Hematopoietic multipotent progenitor cell treated with erythropoietin and hydrocortisone succinate and interleukin-3 and kit ligand, for 17 days (in vitro differentiated cells): ENCODE measurements around the gene AGGF1.
"Not testable (repeated sequence)": the region's sequence is repeated elsewhere in the genome, so short reads cannot be mapped to it uniquely, and the experiment has no call there.

Source experiments
- DNase-seq: peaks from one replicate; pipeline ENCODE4 v3.0.0-alpha.2; 2015; ENCODE audit warnings: low spot score

The AGGF1 gene, protein sequence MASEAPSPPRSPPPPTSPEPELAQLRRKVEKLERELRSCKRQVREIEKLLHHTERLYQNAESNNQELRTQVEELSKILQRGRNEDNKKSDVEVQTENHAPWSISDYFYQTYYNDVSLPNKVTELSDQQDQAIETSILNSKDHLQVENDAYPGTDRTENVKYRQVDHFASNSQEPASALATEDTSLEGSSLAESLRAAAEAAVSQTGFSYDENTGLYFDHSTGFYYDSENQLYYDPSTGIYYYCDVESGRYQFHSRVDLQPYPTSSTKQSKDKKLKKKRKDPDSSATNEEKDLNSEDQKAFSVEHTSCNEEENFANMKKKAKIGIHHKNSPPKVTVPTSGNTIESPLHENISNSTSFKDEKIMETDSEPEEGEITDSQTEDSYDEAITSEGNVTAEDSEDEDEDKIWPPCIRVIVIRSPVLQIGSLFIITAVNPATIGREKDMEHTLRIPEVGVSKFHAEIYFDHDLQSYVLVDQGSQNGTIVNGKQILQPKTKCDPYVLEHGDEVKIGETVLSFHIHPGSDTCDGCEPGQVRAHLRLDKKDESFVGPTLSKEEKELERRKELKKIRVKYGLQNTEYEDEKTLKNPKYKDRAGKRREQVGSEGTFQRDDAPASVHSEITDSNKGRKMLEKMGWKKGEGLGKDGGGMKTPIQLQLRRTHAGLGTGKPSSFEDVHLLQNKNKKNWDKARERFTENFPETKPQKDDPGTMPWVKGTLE

GRCh38 chr5:77030097-77031071 lies at the start of gene AGGF1:
Gene AGGF1, plus strand, starts transcription at chr5:77030404. Its CDS starts 363 bp downstream, at chr5:77030767.
- DNase-seq, result peak; percentile 75

DNA sequence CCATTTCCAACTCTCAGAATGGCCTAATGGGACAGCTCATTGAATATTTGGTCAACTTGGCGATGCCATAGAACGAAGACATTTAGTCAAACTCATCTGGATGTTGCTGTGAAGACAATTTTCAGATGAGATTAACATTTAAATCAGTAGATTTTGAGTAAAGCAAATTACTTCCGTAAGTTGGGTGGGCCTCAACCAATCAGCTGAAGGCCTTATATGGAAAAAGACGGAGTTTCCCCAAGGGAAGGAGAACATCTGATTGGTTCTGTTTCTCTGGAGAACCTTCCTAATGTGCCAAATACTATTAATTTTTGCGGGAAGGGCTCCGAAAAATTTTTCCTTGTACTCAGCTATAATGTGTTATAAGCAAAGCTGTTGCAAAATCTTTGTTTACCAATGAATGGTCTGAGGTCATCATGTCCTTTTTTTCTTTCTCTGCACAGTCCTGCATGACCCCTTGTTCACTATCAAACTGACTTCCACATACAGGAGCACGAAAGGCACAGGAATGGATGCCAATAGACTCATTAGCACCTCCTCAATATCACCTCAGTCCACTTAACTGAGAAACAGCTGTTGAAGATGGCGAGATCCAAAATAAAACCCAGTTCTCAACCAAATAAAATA lies 49.6 kb upstream of the AGGF1 start:
- no peak for DNase-seq

- no peak for DNase-seq
Measured at GRCh38 chr5:76982450-76982849, 47.8 kb upstream of the AGGF1 start.

DNA sequence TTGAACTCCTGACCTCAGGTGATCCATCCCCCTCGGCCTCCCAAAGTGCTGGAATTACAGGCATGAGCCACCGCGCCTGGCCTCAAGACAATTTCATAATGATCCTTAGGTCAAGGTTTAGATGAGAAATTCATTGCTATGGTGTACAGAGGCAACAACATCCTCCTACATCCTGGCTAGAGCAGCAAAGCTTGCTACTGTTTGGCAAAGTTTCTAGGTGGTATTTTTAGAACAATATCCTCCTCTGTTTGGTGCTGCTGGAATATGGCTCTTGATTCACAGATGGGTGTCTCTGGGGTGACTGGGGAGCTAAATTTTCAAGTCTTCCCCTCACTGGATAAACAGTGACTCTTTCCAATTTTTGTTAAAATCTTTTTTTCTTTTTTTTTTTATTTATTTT lies 46.7 kb upstream of the AGGF1 start:
- no peak for DNase-seq

- DNase-seq, result no peak
Measured at GRCh38 chr5:76986825-76987526, 43.2 kb upstream of the AGGF1 start.

GRCh38 chr5:76990899-76991459 lies 39.2 kb upstream of the AGGF1 start:
- no peak for DNase-seq

GRCh38 chr5:76993436-76993835 lies 36.8 kb upstream of the AGGF1 start:
- not testable (repeated sequence) for DNase-seq

DNA sequence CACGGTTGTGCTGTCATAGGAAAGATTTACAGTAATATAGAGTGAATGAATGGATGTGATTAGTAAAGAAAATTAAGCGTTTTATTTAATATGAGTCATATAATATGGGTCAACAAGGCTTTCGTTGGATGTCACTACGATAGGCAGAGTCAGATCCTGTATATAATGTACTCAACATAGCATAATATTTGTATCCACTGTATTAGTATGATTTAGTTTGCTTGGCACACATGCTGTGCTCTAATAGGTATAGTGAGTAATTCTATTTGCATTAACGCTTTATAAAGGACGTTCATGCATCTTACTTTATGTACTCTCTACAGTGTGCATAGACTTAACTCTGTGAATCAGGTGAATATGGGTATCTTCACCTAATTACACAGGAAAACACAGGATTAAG lies 35.9 kb upstream of the AGGF1 start:
- no peak for DNase-seq

- not testable (repeated sequence) for DNase-seq
Measured at GRCh38 chr5:76998251-76998650, 32.0 kb upstream of the AGGF1 start.

DNA sequence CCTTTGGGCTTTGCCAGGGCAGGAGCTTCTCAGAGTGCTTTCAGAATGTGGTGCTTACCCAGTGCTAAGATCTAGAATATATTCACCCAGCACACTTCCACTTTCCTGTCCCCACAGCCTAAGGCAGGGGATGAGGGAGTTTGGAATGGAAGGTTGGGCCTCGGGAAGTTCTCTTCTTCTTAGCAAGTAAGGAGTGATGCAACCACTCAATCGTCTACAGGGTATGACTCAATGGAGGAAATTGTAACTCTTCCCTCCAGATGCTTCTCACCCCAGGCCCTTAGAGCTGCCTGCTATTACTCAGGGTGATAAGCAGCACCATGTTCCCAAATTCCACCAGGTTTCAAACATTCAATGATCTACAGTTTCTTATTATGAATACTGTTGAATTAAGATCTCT lies 30.8 kb upstream of the AGGF1 start:
- no peak for DNase-seq

DNA sequence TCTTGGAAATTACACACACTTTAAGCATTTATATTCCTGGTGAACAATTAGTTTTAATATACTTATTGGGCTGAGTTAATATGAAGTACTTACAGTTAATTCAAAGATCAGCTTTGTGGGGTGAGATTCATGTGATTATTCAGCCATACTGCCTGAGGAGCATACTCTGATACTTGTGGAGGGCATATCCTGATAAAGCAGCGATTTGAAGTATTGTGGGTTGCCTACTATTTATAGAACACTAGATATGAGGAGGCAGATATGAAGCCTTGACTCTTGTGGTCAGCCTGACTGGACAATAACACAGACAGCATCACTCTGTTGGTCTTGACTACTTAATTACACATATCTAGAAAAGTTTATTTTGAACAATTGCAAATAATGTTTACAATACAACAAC lies 27.0 kb upstream of the AGGF1 start:
- no peak for DNase-seq

GRCh38 chr5:77006124-77006523 lies 24.1 kb upstream of the AGGF1 start:
- DNase-seq, result no peak

DNA sequence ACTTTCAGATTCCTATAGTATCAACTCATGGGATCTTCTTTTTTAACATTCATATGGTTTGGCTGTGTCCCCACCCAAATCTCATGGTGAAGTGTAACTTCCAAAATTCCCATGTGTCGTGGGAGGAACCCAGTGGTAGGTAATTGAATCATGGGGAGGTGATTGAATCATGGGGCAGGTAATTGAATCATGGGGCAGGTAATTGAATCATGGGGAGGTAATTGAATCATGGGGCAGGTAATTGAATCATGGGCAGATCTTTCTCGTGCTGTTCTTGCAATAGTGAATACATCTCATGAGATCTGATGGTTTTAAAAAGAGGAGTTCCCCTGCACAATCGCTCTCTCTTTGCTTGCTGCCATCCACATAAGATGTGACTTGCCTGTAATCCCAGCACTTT lies 21.8 kb upstream of the AGGF1 start:
- no peak for DNase-seq

DNA sequence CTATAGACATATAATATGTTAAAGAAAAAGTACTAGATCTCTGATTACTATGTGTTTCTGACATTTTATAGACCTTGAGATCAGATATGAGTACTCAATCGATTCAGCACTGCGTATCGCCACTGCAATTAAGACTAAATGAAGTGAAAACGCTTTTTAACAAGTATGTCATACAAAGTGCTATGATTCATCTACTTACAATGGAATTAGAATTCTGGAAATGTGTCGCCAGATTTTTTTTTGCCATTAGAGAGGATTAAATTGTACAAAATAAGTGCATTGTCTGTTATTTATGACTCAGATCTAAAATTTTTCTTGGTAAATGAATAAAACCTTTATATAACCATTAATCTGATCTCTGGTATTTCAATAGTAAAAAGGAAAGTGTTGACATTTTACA lies 20.0 kb upstream of the AGGF1 start:
- no peak for DNase-seq

- DNase-seq, result no peak
Measured at GRCh38 chr5:77011498-77011897, 18.7 kb upstream of the AGGF1 start.

DNA sequence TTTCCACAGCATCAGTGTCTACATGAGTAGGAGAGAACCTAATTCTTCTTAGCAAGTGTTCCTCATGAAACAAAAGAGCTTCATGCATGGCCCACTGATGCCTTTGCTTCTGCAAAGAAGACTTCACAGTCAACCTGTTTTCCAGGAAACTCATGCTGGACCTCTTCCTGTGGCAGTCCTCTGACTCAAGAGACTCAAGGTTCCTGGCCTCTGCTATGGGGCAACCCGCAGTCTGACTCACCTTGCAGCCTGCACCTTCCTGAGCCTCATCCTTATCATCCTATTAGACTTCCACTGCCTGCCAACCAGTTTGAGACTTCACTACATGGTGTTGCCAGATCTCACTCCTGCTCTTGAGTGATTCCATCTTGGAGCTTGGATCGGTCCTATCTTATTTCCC lies 17.6 kb upstream of the AGGF1 start:
- DNase-seq, result no peak

- peak; percentile 72 for DNase-seq
Measured at GRCh38 chr5:77015938-77016569, 14.2 kb upstream of the AGGF1 start.

- no peak for DNase-seq
Measured at GRCh38 chr5:77016962-77017361, 13.2 kb upstream of the AGGF1 start.

DNA sequence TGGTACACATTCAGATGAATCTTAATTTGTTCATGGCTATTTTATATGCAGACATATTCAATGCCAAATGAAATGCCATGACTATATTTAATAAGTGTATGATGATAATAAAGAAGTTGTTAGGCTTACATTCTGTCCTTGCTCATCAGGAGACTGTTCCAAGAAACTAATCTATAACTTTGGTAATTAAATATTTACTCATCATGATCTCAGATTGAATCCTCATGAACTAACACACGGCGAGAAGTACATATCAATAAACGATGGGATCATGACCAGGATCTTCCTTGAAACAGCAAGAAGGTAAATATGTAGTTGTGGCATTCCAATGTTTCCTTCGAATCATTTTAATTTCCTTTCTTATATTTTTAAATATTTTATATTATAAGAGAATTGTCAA lies 12.5 kb upstream of the AGGF1 start:
- no peak for DNase-seq
